Glutamatergic neuron (in vitro differentiated cells): ENCODE measurements around the gene TARDBP. TPM values are rescaled to one million over a fixed set of nuclear protein-coding genes. Genes with fewer than 3 reads are reported as not detected.

Experiments
- DNase-seq: peaks from one replicate; pipeline ENCODE4 v3.0.0; 2022
- H3K27ac Mint-ChIP-seq: one replicate; pipeline ENCODE4 v1.8.0; 2020; ENCODE audit warnings: mild to moderate bottlenecking, mixed read lengths, inconsistent platforms; ENCODE audit not compliant: unreplicated experiment
- H3K27me3 Mint-ChIP-seq: one replicate; pipeline ENCODE4 v1.8.0; 2020; ENCODE audit warnings: mild to moderate bottlenecking, moderate library complexity, mixed read lengths, inconsistent platforms; ENCODE audit not compliant: unreplicated experiment
- H3K36me3 Mint-ChIP-seq: one replicate; pipeline ENCODE4 v1.8.0; 2020; ENCODE audit warnings: mild to moderate bottlenecking, mixed read lengths, inconsistent platforms; ENCODE audit not compliant: unreplicated experiment
- H3K4me1 Mint-ChIP-seq: one replicate; pipeline ENCODE4 v1.8.0; 2020; ENCODE audit warnings: mild to moderate bottlenecking, low read depth, mixed read lengths, inconsistent platforms; ENCODE audit not compliant: unreplicated experiment
- H3K4me3 Mint-ChIP-seq: one replicate; pipeline ENCODE4 v1.8.0; 2020; ENCODE audit warnings: mild to moderate bottlenecking, mixed read lengths, inconsistent platforms; ENCODE audit not compliant: unreplicated experiment
- H3K9me3 Mint-ChIP-seq: one replicate; pipeline ENCODE4 v1.8.0; 2020; ENCODE audit warnings: mild to moderate bottlenecking, moderate library complexity, mixed read lengths, inconsistent platforms; ENCODE audit not compliant: unreplicated experiment
- total RNA-seq: library from RNA; stranded (reverse); fragmentation: NEBNext Ultra II Directional; extraction: Animal tissue kit (Norgen Biotek cat#: 25700); gene quantifications from one replicate; pipeline ENCODE4 v1.2.1, GENCODE V29; 2021; ENCODE audit not compliant: unreplicated experiment
- TF ChIP-seq, protein P1 (sequence below): fragments of 200-600 bp; sonication (generic); IDR thresholded peaks from one replicate; pipeline ENCODE4 v1.5.0; 2021; ENCODE audit not compliant: partially characterized antibody, unreplicated experiment

The TARDBP gene
- total RNA-seq, 1 donor from 2014 or later, result 161 TPM

DNA sequence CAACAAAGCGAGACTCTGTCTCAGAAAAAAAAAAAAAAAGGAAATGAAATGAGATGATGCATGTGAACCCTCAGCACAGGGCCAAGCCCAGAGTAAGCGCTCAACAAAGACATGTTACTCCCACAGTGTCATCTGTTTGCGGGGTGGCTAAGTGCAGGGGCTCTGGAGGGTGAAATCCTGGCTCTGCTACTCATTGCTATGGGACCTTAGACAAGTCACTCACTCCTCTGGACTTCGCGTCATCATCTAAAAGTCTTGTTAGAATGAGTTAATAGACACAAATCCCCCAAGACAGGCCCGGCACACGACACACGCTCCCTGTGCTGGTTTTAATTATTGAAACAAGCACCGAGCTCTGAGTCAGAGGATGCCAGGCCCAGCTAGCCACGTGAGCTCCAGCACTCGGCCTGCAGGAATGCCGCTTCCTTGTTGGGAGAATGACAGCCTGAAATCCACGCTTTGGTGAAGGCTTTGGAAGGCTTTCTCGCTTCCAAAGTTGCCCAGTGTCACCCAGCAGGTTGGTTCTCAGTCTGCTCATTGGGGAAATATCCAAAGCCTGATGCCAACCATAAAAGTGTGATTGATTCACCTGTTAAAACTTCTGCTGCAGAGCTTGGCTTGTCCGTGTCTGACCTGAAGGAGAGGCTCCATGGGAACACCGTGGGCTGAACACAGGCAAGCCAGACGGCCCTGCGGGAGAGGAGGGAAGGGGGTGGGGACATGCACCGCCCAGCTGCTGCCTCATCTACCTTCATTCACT, 36.7 kb upstream of the TARDBP start:
- H3K27ac Mint-ChIP-seq, result no peak overlapping the region
- H3K36me3 Mint-ChIP-seq, result no peaks in the 10 kb centered on the region
- no peak overlapping the region for H3K4me3 Mint-ChIP-seq
- no peaks in the 10 kb centered on the region for H3K9me3 Mint-ChIP-seq
- H3K4me1 Mint-ChIP-seq, result no peaks in the 10 kb centered on the region
- TF ChIP-seq, protein P1, sequence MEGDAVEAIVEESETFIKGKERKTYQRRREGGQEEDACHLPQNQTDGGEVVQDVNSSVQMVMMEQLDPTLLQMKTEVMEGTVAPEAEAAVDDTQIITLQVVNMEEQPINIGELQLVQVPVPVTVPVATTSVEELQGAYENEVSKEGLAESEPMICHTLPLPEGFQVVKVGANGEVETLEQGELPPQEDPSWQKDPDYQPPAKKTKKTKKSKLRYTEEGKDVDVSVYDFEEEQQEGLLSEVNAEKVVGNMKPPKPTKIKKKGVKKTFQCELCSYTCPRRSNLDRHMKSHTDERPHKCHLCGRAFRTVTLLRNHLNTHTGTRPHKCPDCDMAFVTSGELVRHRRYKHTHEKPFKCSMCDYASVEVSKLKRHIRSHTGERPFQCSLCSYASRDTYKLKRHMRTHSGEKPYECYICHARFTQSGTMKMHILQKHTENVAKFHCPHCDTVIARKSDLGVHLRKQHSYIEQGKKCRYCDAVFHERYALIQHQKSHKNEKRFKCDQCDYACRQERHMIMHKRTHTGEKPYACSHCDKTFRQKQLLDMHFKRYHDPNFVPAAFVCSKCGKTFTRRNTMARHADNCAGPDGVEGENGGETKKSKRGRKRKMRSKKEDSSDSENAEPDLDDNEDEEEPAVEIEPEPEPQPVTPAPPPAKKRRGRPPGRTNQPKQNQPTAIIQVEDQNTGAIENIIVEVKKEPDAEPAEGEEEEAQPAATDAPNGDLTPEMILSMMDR, result no peak
- peaks cover 5% of the 10 kb centered on the region for H3K27me3 Mint-ChIP-seq
- no peak for DNase-seq

DNA sequence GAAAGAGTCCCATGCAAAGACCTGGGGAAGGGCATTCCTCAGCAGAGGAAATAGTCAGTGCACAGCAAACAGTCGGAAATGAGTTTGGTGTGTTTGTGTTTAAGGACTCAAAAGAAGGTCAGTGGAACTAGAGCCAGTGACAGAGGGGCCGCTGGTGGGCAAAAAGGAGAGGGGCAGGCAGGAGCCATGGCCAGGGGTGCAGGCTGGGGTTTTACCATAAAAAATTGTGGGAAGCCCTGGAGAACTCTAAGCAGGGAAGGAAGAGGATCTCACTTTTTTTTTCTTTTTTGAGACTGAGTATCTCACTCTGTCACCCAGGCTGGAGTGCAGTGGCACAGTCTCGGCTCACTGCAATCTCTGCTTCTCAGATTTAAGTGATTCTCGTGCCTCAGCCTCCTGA, 33.7 kb upstream of the TARDBP start:
- Mint-ChIP-seq H3K27me3 (peaks cover 4% of the 10 kb centered on the region), H3K27ac (no peak overlapping the region)

DNA sequence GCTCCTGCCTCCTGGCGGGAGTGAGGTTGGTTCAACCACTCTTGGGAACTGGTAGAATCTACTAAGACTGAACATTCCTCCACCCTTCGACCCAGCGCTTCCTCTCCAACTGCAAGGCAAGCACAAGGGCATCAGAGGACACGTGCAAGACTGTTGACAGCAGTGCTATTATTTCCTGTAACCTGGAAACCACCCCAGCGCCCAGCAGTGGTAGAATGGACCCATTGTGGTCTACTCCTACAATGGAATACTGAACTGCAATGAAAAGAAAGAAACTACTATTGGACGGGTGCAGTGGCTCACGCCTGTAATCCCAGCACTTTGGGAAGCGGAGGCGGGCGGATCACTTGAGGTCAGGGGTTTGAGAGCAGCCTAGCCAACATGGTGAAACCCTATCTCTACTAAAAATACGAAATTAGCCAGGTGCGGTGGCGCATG, 33.0 kb upstream of the TARDBP start:
- TF ChIP-seq, protein P1, result no peak
- no peaks in the 10 kb centered on the region for H3K36me3 Mint-ChIP-seq
- H3K4me1 Mint-ChIP-seq, result no peaks in the 10 kb centered on the region
- no peak for DNase-seq
- H3K4me3 Mint-ChIP-seq, result no peak overlapping the region
- H3K27me3 Mint-ChIP-seq, result peaks cover 4% of the 10 kb centered on the region
- no peaks in the 10 kb centered on the region for H3K9me3 Mint-ChIP-seq
- H3K27ac Mint-ChIP-seq, result no peak overlapping the region

More for the DNA sequence above, 33.7 kb upstream of the TARDBP start:
- TF ChIP-seq, protein P1, result no peak
- Mint-ChIP-seq H3K4me3 (no peak overlapping the region), H3K9me3 (no peaks in the 10 kb centered on the region), H3K4me1 (no peaks in the 10 kb centered on the region), H3K36me3 (no peaks in the 10 kb centered on the region)
- DNase-seq, result no peak

DNA sequence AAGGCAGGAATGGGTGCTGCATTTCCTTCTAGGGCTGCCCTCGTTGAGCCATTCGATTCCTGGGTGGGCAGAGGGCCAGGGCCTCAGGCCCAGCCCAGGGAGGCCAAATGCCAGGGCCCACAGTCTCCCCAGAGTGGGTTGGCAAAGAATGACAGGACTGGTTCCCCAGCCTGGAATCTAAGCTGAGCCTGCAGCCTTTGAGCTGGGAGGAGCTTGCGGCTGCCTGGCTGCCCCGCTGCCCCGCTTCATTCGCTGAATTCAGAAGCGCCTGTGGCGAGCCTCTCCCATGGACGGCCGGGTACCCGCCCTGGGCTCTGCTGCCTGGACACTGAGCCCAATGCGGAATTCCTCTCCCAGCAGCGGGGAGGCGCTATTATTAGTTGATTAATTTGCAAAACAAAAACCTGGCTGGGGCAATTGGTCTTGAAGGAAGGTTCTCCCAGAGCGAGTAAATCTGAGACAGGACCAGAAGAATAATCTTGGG, 32.3 kb upstream of the TARDBP start:
- TF ChIP-seq, protein P1, result no peak
- no peak overlapping the region for H3K27ac Mint-ChIP-seq
- DNase-seq, result peak; percentile 63
- H3K4me3 Mint-ChIP-seq, result no peak overlapping the region
- peaks cover 4% of the 10 kb centered on the region for H3K27me3 Mint-ChIP-seq
- H3K36me3 Mint-ChIP-seq, result no peaks in the 10 kb centered on the region
- H3K9me3 Mint-ChIP-seq, result no peaks in the 10 kb centered on the region
- H3K4me1 Mint-ChIP-seq, result no peaks in the 10 kb centered on the region
